Measurements from ENCODE around the gene SAMD3.

GRCh38 chr6:130128326-130128725 is 94.4 kb downstream of the SAMD3 start:
- no peak for TF ChIP-seq CTCF (conservative IDR thresholded peaks at IDR 0.05)
- TF ChIP-seq EZH2 (IDR thresholded peaks at IDR 0.05; ENCODE audit: low read depth), result no peak
